ENCODE measurements around the gene RNF212B. TPM values are rescaled to one million over a fixed set of nuclear protein-coding genes. Genes with fewer than 3 reads are reported as not detected.

The RNF212B gene
- total and polyA plus RNA-seq, 2 donors (not counting 3 experiments of a cell fraction or from before 2014, with no cell fraction given), result not detected

DNA sequence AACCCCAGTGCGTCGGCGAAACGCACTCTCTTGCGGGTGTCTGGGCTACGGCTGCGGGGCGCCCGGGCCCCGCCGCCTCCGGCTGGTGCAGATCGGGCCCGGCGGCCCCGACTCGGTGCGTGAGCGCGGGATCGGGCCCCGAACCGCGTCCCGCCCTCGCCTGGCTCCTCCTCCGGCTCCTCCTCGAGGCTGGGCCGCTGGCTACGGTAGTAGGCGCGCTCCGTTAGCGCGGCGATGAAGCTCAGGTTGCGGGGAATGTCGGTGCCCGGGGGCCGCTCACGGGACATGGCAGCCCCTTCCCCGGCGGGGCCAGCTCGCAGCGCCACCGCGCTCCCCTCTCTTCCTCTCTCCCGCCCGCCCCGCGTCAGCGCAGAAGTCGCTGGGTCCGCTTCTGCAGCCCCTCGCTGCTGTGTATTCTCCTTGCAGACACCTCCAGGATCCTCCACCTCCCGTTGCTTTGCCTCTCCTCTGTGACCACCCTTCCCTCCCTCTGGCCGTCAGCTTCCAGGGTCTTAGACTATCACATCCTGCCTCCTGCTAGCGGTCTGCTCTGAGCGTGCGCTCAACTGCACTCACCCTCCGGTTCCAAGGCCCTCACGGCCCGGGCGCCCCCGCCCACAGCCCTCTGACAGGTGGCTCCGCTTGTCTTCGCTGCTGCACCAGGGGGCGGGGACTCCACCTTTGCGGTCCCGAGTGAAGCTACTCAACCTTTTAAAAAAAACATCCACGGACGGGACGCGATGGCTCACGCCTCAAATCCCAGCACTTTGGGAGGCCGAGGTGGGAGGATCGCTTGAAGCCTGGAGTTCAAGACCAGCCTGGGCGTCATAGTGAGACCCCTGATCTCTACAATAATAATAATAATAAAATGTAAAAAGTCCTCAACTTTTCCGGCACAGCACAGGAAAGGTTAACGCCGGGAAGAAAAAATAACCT, 64.8 kb downstream of the RNF212B start, which contains the start of gene PPP1R3E:
Gene PPP1R3E, minus strand, starts transcription at position 570 of the 936 bp plus-strand sequence. Its CDS starts 283 bp downstream, at position 287.
- DNase-seq (ENCODE audit: low read depth, low spot score), result peak; percentile 60
- H3K4me2 ChIP-seq (ENCODE audit: insufficient read depth, low read length), result peak within 1 kb of the TSS; percentile 78
- no TSS peak for BruUV-seq (replicated peaks)
- H3K36me3 ChIP-seq (ENCODE audit: control insufficient read depth in 2 of 2, extremely low read depth in 1 of 2, insufficient read depth in 2 of 2, low read length in 2 of 2), result no peaks in the 10 kb centered on the region
- ChIA-PET POLR2A (interaction anchor here (2.0 kb wide), 1 partner anchor 19 kb away, joined by 13 read pairs; the partner anchor contains the start of gene PABPN1), CTCF (interaction anchor here (1.1 to 4.0 kb wide), 8 partner anchors 13 to 225 kb away, joined by 3 to 53 read pairs (median 13); partner anchors contain the start of genes HOMEZ and PABPN1)
- dilution Hi-C loops (cut with MboI; ENCODE audit: extremely low pct_ligation_motif_present, low sequenced_read_pairs), result no loop called here
- no peaks in the 10 kb centered on the region for H4K20me1 ChIP-seq (replicated peaks; ENCODE audit: control insufficient read depth, extremely low read depth, insufficient read depth, low read length)
- H2AFZ ChIP-seq (ENCODE audit: low read depth, low read length), result peak within 1 kb of the TSS; percentile 93
- H3K27ac ChIP-seq (ENCODE audit: insufficient read depth, low read depth, low read length), result peak within 1 kb of the TSS; percentile 38
- H3K9ac ChIP-seq (replicated peaks; ENCODE audit: extremely low read depth, insufficient read depth, low read length), result peak within 1 kb of the TSS; percentile 66
- peak within 1 kb of the TSS; percentile 45 to 53 (median 51) for H3K4me3 ChIP-seq (replicated peaks in 1 of 3; ENCODE audit: insufficient read depth in 1 of 3, low read depth in 1 of 3, low read length in 3 of 3)
- peaks cover 23% of the 10 kb centered on the region for H3K4me1 ChIP-seq (ENCODE audit: control insufficient read depth, extremely low read depth, insufficient read depth, low read length)
- no peaks in the 10 kb centered on the region for H3K27me3 ChIP-seq (ENCODE audit: control insufficient read depth in 2 of 2, insufficient read depth in 2 of 2, low read length in 2 of 2)
- H3K9me3 ChIP-seq (replicated peaks; ENCODE audit: control insufficient read depth, insufficient read depth, low read length), result no peaks in the 10 kb centered on the region
- peak; percentile 88 for TF ChIP-seq POLR2A (IDR thresholded peaks at IDR 0.05; ENCODE audit: low read depth, low read length)
- no peak for TF ChIP-seq JUN (IDR thresholded peaks at IDR 0.05; ENCODE audit: borderline replicate concordance, insufficient read depth, insufficient read length, low read depth)
- TF ChIP-seq GATA2 (IDR thresholded peaks at IDR 0.05; ENCODE audit: insufficient read depth, insufficient read length, low read depth, low read length), result no peak
- TF ChIP-seq, protein P1, sequence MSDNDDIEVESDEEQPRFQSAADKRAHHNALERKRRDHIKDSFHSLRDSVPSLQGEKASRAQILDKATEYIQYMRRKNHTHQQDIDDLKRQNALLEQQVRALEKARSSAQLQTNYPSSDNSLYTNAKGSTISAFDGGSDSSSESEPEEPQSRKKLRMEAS (IDR thresholded peaks at IDR 0.05; ENCODE audit: insufficient read depth, insufficient read length), result no peak
- no peak for TF ChIP-seq EZH2 (IDR thresholded peaks at IDR 0.05; ENCODE audit: borderline replicate concordance, low read depth, low read length, severe bottlenecking)
- no peak for TF ChIP-seq FOS (IDR thresholded peaks at IDR 0.05; ENCODE audit: borderline replicate concordance, insufficient read depth, low read length)
- peak; percentile 58 for TF ChIP-seq POLR2AphosphoS5 (IDR thresholded peaks at IDR 0.05; ENCODE audit: insufficient read depth, low read depth, low read length)
- TF ChIP-seq, protein P2, sequence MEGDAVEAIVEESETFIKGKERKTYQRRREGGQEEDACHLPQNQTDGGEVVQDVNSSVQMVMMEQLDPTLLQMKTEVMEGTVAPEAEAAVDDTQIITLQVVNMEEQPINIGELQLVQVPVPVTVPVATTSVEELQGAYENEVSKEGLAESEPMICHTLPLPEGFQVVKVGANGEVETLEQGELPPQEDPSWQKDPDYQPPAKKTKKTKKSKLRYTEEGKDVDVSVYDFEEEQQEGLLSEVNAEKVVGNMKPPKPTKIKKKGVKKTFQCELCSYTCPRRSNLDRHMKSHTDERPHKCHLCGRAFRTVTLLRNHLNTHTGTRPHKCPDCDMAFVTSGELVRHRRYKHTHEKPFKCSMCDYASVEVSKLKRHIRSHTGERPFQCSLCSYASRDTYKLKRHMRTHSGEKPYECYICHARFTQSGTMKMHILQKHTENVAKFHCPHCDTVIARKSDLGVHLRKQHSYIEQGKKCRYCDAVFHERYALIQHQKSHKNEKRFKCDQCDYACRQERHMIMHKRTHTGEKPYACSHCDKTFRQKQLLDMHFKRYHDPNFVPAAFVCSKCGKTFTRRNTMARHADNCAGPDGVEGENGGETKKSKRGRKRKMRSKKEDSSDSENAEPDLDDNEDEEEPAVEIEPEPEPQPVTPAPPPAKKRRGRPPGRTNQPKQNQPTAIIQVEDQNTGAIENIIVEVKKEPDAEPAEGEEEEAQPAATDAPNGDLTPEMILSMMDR (IDR thresholded peaks at IDR 0.05; ENCODE audit: extremely low read depth in 1 of 2, insufficient read depth in 1 of 2, low read depth in 1 of 2, low read length in 2 of 2), result no peak
- TF ChIP-seq MYC (IDR thresholded peaks at IDR 0.05; ENCODE audit: low read depth, low read length), result no peak
- intact Hi-C loops (cut with micrococcal nuclease), result no loop called here
- peaks cover 11% of the 10 kb centered on the region for H3K79me2 ChIP-seq (ENCODE audit: control insufficient read depth, insufficient read depth, low read length)
- peak; percentile 57 for FAIRE-seq
- no peaks in the 10 kb centered on the region for H3K9me1 ChIP-seq (replicated peaks; ENCODE audit: control insufficient read depth, extremely low read depth, insufficient read depth, low read length)

Measured in endothelial cell of umbilical vein (primary cell).